ENCODE data around the gene STRADA.

The STRADA gene

GRCh38 chr17:63741408-63742173 is at the start of gene STRADA:
STRADA (minus strand) TSS chr17:63741799; CDS start chr17:63728369, 13,430 bp downstream.
- H3K4me3 ChIP-seq = peak within 1 kb of the TSS; percentile 79
- no peaks in the 10 kb centered on the region for H3K9me3 ChIP-seq
- peak; percentile 96 to 99 for DNase-seq (ENCODE audit: low spot score in 2 of 2)
- peaks cover 7% of the 10 kb centered on the region for H3K36me3 ChIP-seq (replicated peaks)
- peaks cover 14% of the 10 kb centered on the region for H3K4me1 ChIP-seq
- no peaks in the 10 kb centered on the region for H3K27me3 ChIP-seq (ENCODE audit: low read depth)
- in situ Hi-C loops (cut with MboI; ENCODE audit: low sequenced_read_pairs) = no loop called here

GRCh38 chr17:63790057-63790456 is 48.5 kb upstream of the STRADA start:
- Histone ChIP-seq H3K4me3 (no peak overlapping the region), H3K4me1 (peaks cover 6% of the 10 kb centered on the region), H3K36me3 (replicated peaks) (peaks cover 81% of the 10 kb centered on the region), H3K27me3 (ENCODE audit: low read depth) (no peaks in the 10 kb centered on the region), H3K9me3 (no peaks in the 10 kb centered on the region)
- in situ Hi-C loops (cut with MboI; ENCODE audit: low sequenced_read_pairs) = no loop called here
- no peak for DNase-seq (ENCODE audit: low spot score in 2 of 2)

- Histone ChIP-seq H3K36me3 (replicated peaks) (peaks cover 68% of the 10 kb centered on the region), H3K27me3 (ENCODE audit: low read depth) (no peaks in the 10 kb centered on the region), H3K4me1 (peaks cover 6% of the 10 kb centered on the region), H3K9me3 (no peaks in the 10 kb centered on the region), H3K4me3 (no peak overlapping the region)
- no peak for DNase-seq (ENCODE audit: low spot score in 2 of 2)
- in situ Hi-C loops (cut with MboI; ENCODE audit: low sequenced_read_pairs) = no loop called here
Measured at GRCh38 chr17:63786971-63787711, 45.5 kb upstream of the STRADA start.

GRCh38 chr17:63786117-63786516 is 44.5 kb upstream of the STRADA start:
- in situ Hi-C loops (cut with MboI; ENCODE audit: low sequenced_read_pairs) = no loop called here
- H3K4me1 ChIP-seq = peaks cover 6% of the 10 kb centered on the region

GRCh38 chr17:63785556-63785955 is 44.0 kb upstream of the STRADA start:
- Histone ChIP-seq H3K36me3 (replicated peaks) (peaks cover 63% of the 10 kb centered on the region), H3K4me3 (no peak overlapping the region), H3K27me3 (ENCODE audit: low read depth) (no peaks in the 10 kb centered on the region), H3K4me1 (peaks cover 6% of the 10 kb centered on the region), H3K9me3 (no peaks in the 10 kb centered on the region)
- no peak for DNase-seq (ENCODE audit: low spot score in 2 of 2)
- in situ Hi-C loops (cut with MboI; ENCODE audit: low sequenced_read_pairs) = no loop called here

More at GRCh38 chr17:63786117-63786516, 44.5 kb upstream of the STRADA start:
- H3K36me3 ChIP-seq (replicated peaks) = peaks cover 63% of the 10 kb centered on the region
- H3K9me3 ChIP-seq = no peaks in the 10 kb centered on the region
- H3K4me3 ChIP-seq = no peak overlapping the region
- no peaks in the 10 kb centered on the region for H3K27me3 ChIP-seq (ENCODE audit: low read depth)
- no peak for DNase-seq (ENCODE audit: low spot score in 2 of 2)

- in situ Hi-C loops (cut with MboI; ENCODE audit: low sequenced_read_pairs) = no loop called here
Measured at GRCh38 chr17:63783522-63783921, 41.9 kb upstream of the STRADA start.

GRCh38 chr17:63780928-63781327 is 39.3 kb upstream of the STRADA start:
- Histone ChIP-seq H3K4me1 (peaks cover 14% of the 10 kb centered on the region), H3K36me3 (replicated peaks) (peaks cover 54% of the 10 kb centered on the region), H3K4me3 (no peak overlapping the region), H3K27me3 (ENCODE audit: low read depth) (no peaks in the 10 kb centered on the region), H3K9me3 (no peaks in the 10 kb centered on the region)
- no peak for DNase-seq (ENCODE audit: low spot score in 2 of 2)
- in situ Hi-C loops (cut with MboI; ENCODE audit: low sequenced_read_pairs) = no loop called here

More at GRCh38 chr17:63783522-63783921, 41.9 kb upstream of the STRADA start:
- Histone ChIP-seq H3K4me1 (peaks cover 6% of the 10 kb centered on the region), H3K36me3 (replicated peaks) (peaks cover 58% of the 10 kb centered on the region), H3K9me3 (no peaks in the 10 kb centered on the region), H3K4me3 (no peak overlapping the region), H3K27me3 (ENCODE audit: low read depth) (no peaks in the 10 kb centered on the region)
- DNase-seq (ENCODE audit: low spot score in 2 of 2) = no peak

- Histone ChIP-seq H3K4me1 (peaks cover 12% of the 10 kb centered on the region), H3K36me3 (replicated peaks) (peaks cover 54% of the 10 kb centered on the region), H3K9me3 (no peaks in the 10 kb centered on the region), H3K27me3 (ENCODE audit: low read depth) (no peaks in the 10 kb centered on the region), H3K4me3 (no peak overlapping the region)
- in situ Hi-C loops (cut with MboI; ENCODE audit: low sequenced_read_pairs) = no loop called here
- DNase-seq (ENCODE audit: low spot score in 2 of 2) = no peak
Measured at GRCh38 chr17:63780507-63780906, 38.9 kb upstream of the STRADA start.

GRCh38 chr17:63775420-63775819 is 33.8 kb upstream of the STRADA start:
- Histone ChIP-seq H3K4me3 (peak overlapping the region; percentile 76), H3K9me3 (no peaks in the 10 kb centered on the region), H3K36me3 (replicated peaks) (peaks cover 39% of the 10 kb centered on the region), H3K27me3 (ENCODE audit: low read depth) (no peaks in the 10 kb centered on the region), H3K4me1 (peaks cover 12% of the 10 kb centered on the region)
- DNase-seq (ENCODE audit: low spot score in 2 of 2) = peak in 1 of 2 experiments; percentile 12
- in situ Hi-C loops (cut with MboI; ENCODE audit: low sequenced_read_pairs) = no loop called here

- H3K9me3 ChIP-seq = no peaks in the 10 kb centered on the region
- in situ Hi-C loops (cut with MboI; ENCODE audit: low sequenced_read_pairs) = no loop called here
- no peaks in the 10 kb centered on the region for H3K27me3 ChIP-seq (ENCODE audit: low read depth)
- peak in 1 of 2 experiments; percentile 20 for DNase-seq (ENCODE audit: low spot score in 2 of 2)
- peaks cover 14% of the 10 kb centered on the region for H3K4me1 ChIP-seq
- H3K4me3 ChIP-seq = peak overlapping the region; percentile 76
- peaks cover 36% of the 10 kb centered on the region for H3K36me3 ChIP-seq (replicated peaks)
Measured at GRCh38 chr17:63774969-63775265, 33.3 kb upstream of the STRADA start.

- DNase-seq (ENCODE audit: low spot score in 2 of 2) = peak; percentile 8 to 94
- H3K36me3 ChIP-seq (replicated peaks) = peaks cover 33% of the 10 kb centered on the region
- in situ Hi-C loops (cut with MboI; ENCODE audit: low sequenced_read_pairs) = no loop called here
- peaks cover 14% of the 10 kb centered on the region for H3K4me1 ChIP-seq
- H3K9me3 ChIP-seq = no peaks in the 10 kb centered on the region
- H3K4me3 ChIP-seq = peak within 1 kb of the TSS; percentile 76
- H3K27me3 ChIP-seq (ENCODE audit: low read depth) = no peaks in the 10 kb centered on the region
Measured at GRCh38 chr17:63774141-63774968, 32.8 kb upstream of the STRADA start, which contains the start of gene DDX42. DDX42 (plus strand) TSS chr17:63774170; CDS start chr17:63787050, 12,880 bp downstream.

GRCh38 chr17:63773272-63774140 is 31.9 kb upstream of the STRADA start, which contains the start of gene CCDC47:
CCDC47 (minus strand) TSS chr17:63773597; CDS start chr17:63766175, 7,422 bp downstream.
- peak; percentile 98 to 99 for DNase-seq (ENCODE audit: low spot score in 2 of 2)
- Histone ChIP-seq H3K4me1 (peaks cover 16% of the 10 kb centered on the region), H3K9me3 (no peaks in the 10 kb centered on the region), H3K27me3 (ENCODE audit: low read depth) (no peaks in the 10 kb centered on the region), H3K4me3 (peak within 1 kb of the TSS; percentile 76), H3K36me3 (replicated peaks) (peaks cover 29% of the 10 kb centered on the region)
- in situ Hi-C loops (cut with MboI; ENCODE audit: low sequenced_read_pairs) = no loop called here
